Progenitor cell of endocrine pancreas (in vitro differentiated cells): Measurements from ENCODE around the gene RAB11FIP4. TPM values are rescaled to one million over a fixed set of nuclear protein-coding genes. Genes with fewer than 3 reads are reported as not detected.

Source experiments
- DNase-seq: peaks from one replicate; pipeline ENCODE4 v3.0.0; 2021; ENCODE audit warnings: low spot score; ENCODE audit not compliant: unreplicated experiment
- H3K27ac Mint-ChIP-seq: 2 replicates; pipeline ENCODE4 v1.8.0; 2021; ENCODE audit warnings: mild to moderate bottlenecking, moderate library complexity, mixed read lengths
- H3K27me3 Mint-ChIP-seq: 2 replicates; pipeline ENCODE4 v1.8.0; 2021; ENCODE audit warnings: mixed read lengths
- H3K36me3 Mint-ChIP-seq: 2 replicates; pipeline ENCODE4 v1.8.0; 2022; ENCODE audit warnings: mixed read lengths; ENCODE audit not compliant: insufficient read depth
- H3K4me1 Mint-ChIP-seq: 2 replicates; pipeline ENCODE4 v1.8.0; 2021; ENCODE audit warnings: low read depth, mixed read lengths
- H3K4me3 Mint-ChIP-seq: 2 replicates; pipeline ENCODE4 v1.8.0; 2021; ENCODE audit warnings: low read depth, mild to moderate bottlenecking, moderate library complexity, mixed read lengths
- H3K9me3 Mint-ChIP-seq: 2 replicates; pipeline ENCODE4 v1.8.0; 2021; ENCODE audit warnings: low read depth, mixed read lengths
- total RNA-seq: library from RNA; stranded (reverse); gene quantifications from 2 replicates; pipeline ENCODE4 v1.2.1, GENCODE V29; 2021
- TF ChIP-seq, protein P1 (sequence below): fragments of 200-600 bp; sonication (generic); IDR thresholded peaks from one replicate; pipeline ENCODE4 v1.5.0; 2021; ENCODE audit warnings: antibody characterized with exemption, mild to moderate bottlenecking; ENCODE audit not compliant: unreplicated experiment

The RAB11FIP4 gene
- total RNA-seq, 1 donor from 2014 or later = 65.5 TPM

DNA sequence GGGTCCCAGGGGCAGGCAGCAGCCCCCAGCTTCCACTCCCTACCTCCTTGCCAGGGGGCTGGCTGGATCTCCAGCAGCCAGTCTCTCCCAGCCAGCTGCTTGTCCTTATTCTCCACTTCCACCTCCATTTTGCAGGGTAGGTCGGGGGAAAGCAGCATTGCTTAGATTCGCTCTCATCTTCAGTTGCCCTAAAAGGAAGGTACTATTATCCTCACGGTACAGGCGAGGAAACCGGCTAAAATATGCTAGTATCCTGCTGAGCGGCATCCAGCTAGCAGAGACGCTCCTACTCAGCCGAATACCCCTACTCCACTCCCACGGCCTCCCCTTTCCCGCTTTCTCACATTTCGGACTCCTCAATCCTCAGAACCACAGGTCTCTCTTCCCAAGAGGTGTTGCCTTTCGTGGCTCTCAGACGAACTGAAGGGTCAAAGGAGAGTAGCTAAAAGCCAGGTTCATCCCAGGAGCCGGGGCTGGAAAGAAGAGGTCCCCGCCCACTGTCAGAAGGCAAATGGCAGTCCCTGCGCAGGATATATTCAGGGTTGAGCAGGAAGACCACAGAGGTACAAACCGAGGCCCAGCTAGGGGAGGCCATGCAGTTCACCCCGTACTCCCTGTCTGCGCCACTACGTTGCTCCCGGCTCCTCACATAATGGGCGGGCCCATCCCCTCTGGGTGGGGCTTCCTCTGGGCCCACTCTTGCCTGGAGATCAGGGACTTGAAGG, 1.7 kb upstream of the RAB11FIP4 start:
- TF ChIP-seq, protein P1, sequence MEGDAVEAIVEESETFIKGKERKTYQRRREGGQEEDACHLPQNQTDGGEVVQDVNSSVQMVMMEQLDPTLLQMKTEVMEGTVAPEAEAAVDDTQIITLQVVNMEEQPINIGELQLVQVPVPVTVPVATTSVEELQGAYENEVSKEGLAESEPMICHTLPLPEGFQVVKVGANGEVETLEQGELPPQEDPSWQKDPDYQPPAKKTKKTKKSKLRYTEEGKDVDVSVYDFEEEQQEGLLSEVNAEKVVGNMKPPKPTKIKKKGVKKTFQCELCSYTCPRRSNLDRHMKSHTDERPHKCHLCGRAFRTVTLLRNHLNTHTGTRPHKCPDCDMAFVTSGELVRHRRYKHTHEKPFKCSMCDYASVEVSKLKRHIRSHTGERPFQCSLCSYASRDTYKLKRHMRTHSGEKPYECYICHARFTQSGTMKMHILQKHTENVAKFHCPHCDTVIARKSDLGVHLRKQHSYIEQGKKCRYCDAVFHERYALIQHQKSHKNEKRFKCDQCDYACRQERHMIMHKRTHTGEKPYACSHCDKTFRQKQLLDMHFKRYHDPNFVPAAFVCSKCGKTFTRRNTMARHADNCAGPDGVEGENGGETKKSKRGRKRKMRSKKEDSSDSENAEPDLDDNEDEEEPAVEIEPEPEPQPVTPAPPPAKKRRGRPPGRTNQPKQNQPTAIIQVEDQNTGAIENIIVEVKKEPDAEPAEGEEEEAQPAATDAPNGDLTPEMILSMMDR = no peak
- DNase-seq = no peak
- Mint-ChIP-seq H3K27ac (peak overlapping the region; percentile 3), H3K4me1 (no peaks in the 10 kb centered on the region), H3K27me3 (peaks cover 61% of the 10 kb centered on the region), H3K9me3 (no peaks in the 10 kb centered on the region), H3K36me3 (peaks cover 2% of the 10 kb centered on the region), H3K4me3 (peak overlapping the region; percentile 45)

DNA sequence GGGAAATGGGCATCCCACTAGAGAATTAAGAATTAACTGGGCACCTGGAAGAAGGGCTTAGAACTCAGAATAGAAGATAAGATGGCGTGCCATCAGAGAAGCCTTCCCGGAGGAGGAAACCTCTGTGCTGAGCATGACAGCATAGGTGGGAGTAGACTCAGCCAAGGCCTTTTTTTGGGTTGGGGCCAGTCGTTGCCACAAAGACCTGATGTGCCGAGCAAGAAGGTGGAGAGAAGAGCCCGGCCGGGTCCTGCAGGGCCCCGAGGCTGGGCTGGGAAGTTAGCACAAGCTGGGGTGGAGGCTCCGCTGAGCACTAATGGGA, 1.1 kb upstream of the RAB11FIP4 start:
- Mint-ChIP-seq H3K4me1 (no peaks in the 10 kb centered on the region), H3K9me3 (no peaks in the 10 kb centered on the region), H3K36me3 (peaks cover 1% of the 10 kb centered on the region), H3K27me3 (peaks cover 64% of the 10 kb centered on the region), H3K27ac (peak overlapping the region; percentile 3), H3K4me3 (peak overlapping the region; percentile 45)
- no peak for DNase-seq
- TF ChIP-seq, protein P1 = no peak

DNA sequence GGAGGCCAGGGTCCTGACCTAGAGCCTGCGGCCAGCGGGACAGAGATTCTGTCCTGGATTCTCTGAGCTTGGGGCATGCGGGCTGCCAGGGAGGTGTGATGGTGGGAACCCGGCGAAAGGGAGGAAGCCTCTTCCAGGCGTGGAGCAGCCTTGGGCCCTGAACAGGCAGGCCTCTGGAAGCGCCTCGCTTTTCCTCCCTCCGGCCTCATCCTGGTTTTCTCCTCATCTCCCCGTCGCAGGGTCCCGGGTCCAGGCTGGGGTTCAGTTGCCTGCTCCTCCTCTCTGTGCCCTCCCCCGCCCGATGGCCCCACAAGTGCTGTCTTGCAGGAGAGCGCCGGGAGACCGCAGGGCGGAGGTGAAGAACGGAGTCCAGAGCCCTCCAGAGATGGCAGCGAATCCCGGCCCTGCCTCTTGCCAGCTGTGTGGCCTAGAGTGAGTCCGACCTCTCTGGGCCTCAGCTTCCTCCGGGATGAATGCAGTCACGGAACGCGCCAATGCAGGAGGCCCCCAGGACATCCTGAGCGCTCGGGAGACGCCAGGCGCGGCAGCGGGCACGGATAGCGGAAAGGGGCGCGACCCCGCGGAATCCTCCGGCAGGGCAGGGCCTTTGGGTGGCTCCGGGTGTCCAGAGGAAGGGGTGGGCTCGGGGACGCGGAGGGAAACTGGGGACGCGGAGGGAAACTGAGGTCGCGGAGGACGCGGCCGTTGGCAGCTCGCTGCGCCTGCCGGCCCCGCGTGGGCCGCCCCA, 553 bp upstream of the RAB11FIP4 start:
- H3K27ac Mint-ChIP-seq = no peak overlapping the region
- no peaks in the 10 kb centered on the region for H3K9me3 Mint-ChIP-seq
- peak overlapping the region; percentile 57 for H3K4me3 Mint-ChIP-seq
- no peaks in the 10 kb centered on the region for H3K36me3 Mint-ChIP-seq
- no peak for DNase-seq
- no peaks in the 10 kb centered on the region for H3K4me1 Mint-ChIP-seq
- H3K27me3 Mint-ChIP-seq = peaks cover 68% of the 10 kb centered on the region
- TF ChIP-seq, protein P1 = no peak

DNA sequence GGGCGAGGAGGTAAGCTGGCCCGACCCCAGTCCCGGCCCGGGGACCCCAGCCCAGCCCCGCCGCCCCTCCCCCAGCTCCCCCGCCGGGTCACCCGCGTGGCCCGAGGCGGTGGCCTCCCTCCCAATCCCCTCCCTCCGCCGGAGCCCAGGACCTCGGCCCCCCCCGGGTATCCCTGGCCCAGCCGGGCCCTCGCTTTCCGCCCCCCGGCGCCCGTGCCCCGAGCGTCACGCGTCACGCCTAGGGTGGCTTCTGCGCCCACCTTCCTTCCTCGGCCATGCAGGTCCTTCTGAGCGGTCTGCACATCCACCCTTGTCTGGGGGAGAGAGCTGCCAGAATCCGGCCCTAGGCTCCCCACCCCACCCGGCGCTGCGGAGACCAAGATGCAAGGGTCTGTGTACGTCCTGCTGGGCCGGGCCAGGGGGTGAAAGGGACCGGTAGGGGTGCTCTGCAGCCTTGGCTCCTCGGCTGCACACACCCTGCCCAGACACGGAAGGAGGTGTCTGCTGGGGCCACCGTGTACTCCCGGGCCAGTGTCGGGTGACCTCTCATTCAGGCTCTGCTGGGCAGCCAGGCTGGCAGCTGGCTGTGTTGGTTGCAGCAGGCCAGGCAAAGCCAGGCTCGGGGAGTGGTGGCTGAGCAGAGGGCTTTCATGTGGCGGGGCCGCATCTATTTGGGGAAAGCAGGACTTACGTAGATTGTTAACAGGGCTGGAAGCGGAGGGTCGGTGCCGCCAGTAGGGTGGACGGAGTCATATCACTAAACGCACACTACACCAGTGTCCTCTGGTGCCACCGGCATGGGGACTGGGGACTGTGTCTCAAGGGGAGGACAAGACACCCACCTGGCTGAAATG, 754 bp downstream of the RAB11FIP4 start:
- Mint-ChIP-seq H3K4me1 (no peaks in the 10 kb centered on the region), H3K9me3 (no peaks in the 10 kb centered on the region), H3K4me3 (peak overlapping the region; percentile 60), H3K36me3 (no peaks in the 10 kb centered on the region), H3K27me3 (peaks cover 81% of the 10 kb centered on the region), H3K27ac (no peak overlapping the region)
- no peak for DNase-seq
- TF ChIP-seq, protein P1 = no peak
